Astrocyte (in vitro differentiated cells and primary cell): ENCODE results near the gene AKT3. TPM values are rescaled to one million over a fixed set of nuclear protein-coding genes. Genes with fewer than 3 reads are reported as not detected.
"Not testable (repeated sequence)": the region's sequence is repeated elsewhere in the genome, so short reads cannot be mapped to it uniquely, and the experiment has no call there.

Experiments used
- DNase-seq: peaks from one replicate; pipeline ENCODE4 v3.0.0-alpha.2; 2010; ENCODE audit warnings: low read depth
- FAIRE-seq: peaks from 2 replicates; lab custom pipeline; 2011; peaks lifted over from hg19 to GRCh38; lab: Jason Lieb, UNC
- H2AFZ ChIP-seq: 2 replicates; pipeline ENCODE4 v1.6.0; 2012; ENCODE audit warnings: low read depth, low read length, inconsistent platforms
- H3K27ac ChIP-seq: 2 replicates; pipeline ENCODE4 v1.5.1; 2011; ENCODE audit warnings: low read depth, low read length, inconsistent platforms
- H3K27me3 ChIP-seq: 2 replicates; pipeline ENCODE4 v1.6.0; 2011; ENCODE audit warnings: low read length, inconsistent platforms; ENCODE audit not compliant: insufficient read depth
- H3K36me3 ChIP-seq: 2 replicates; pipeline ENCODE4 v1.5.1; 2011; ENCODE audit warnings: low read length, inconsistent platforms; ENCODE audit not compliant: insufficient read depth
- H3K4me1 ChIP-seq: 2 replicates; pipeline ENCODE4 v1.5.1; 2011; ENCODE audit warnings: low read length, inconsistent platforms; ENCODE audit not compliant: insufficient read depth
- H3K4me2 ChIP-seq: 2 replicates; pipeline ENCODE4 v1.6.0; 2012; ENCODE audit warnings: low read length, inconsistent platforms
- H3K4me3 ChIP-seq: 2 replicates; pipeline ENCODE4 v1.5.1; 2011; ENCODE audit warnings: low read depth, mild to moderate bottlenecking, low read length, inconsistent platforms; ENCODE audit not compliant: insufficient read depth
- H3K79me2 ChIP-seq: 2 replicates; pipeline ENCODE4 v1.6.0; 2012; ENCODE audit warnings: mild to moderate bottlenecking, low read length, inconsistent platforms; ENCODE audit not compliant: insufficient read depth
- H3K9ac ChIP-seq: 2 replicates; pipeline ENCODE4 v1.6.0; 2012; ENCODE audit warnings: mild to moderate bottlenecking, low read length, inconsistent platforms
- H3K9me3 ChIP-seq: 2 replicates; pipeline ENCODE4 v1.5.1; 2012; ENCODE audit warnings: low read depth, mild to moderate bottlenecking, low read length, inconsistent platforms; ENCODE audit not compliant: insufficient read depth
- H4K20me1 ChIP-seq: 2 replicates; pipeline ENCODE4 v1.6.0; 2012; ENCODE audit warnings: low read length, inconsistent platforms; ENCODE audit not compliant: insufficient read depth
- H3K27ac Mint-ChIP-seq: one replicate; pipeline ENCODE4 v1.8.0; 2021; ENCODE audit warnings: mild to moderate bottlenecking, mixed read lengths; ENCODE audit not compliant: unreplicated experiment
- H3K27me3 Mint-ChIP-seq: one replicate; pipeline ENCODE4 v1.8.0; 2021; ENCODE audit warnings: low read depth, mixed read lengths; ENCODE audit not compliant: unreplicated experiment
- H3K36me3 Mint-ChIP-seq: one replicate; pipeline ENCODE4 v1.8.0; 2021; ENCODE audit warnings: low read depth, mixed read lengths; ENCODE audit not compliant: unreplicated experiment
- H3K4me1 Mint-ChIP-seq: one replicate; pipeline ENCODE4 v1.8.0; 2021; ENCODE audit warnings: low read depth, mixed read lengths; ENCODE audit not compliant: unreplicated experiment
- H3K4me3 Mint-ChIP-seq: one replicate; pipeline ENCODE4 v1.8.0; 2021; ENCODE audit warnings: mild to moderate bottlenecking, moderate library complexity, mixed read lengths; ENCODE audit not compliant: unreplicated experiment
- H3K9me3 Mint-ChIP-seq: one replicate; pipeline ENCODE4 v1.8.0; 2021; ENCODE audit warnings: mild to moderate bottlenecking, mixed read lengths; ENCODE audit not compliant: unreplicated experiment
- EZH2 ChIP-seq: IDR thresholded peaks from 2 replicates; pipeline ENCODE4 v1.6.1; 2012; ENCODE audit warnings: mild to moderate bottlenecking, low read length, inconsistent platforms; ENCODE audit not compliant: insufficient read depth
- total RNA-seq: library from RNA; stranded (reverse); gene quantifications from 2 replicates; pipeline ENCODE4 v1.2.1, GENCODE V29; 2021
- TF ChIP-seq, protein P1 (sequence below): IDR thresholded peaks from 2 replicates; pipeline ENCODE4 v1.5.1; 2011; ENCODE audit warnings: low read depth, mild to moderate bottlenecking, inconsistent platforms, low read length, moderate library complexity; ENCODE audit not compliant: insufficient read depth

AKT3 gene
- total RNA-seq, 1 donor from 2014 or later = 64.5 TPM

- Histone ChIP-seq H3K36me3 (no peaks in the 10 kb centered on the region), H3K4me2 (no peak overlapping the region), H2AFZ (no peak overlapping the region), H3K4me1 (no peaks in the 10 kb centered on the region), H3K27me3 (no peaks in the 10 kb centered on the region), H3K79me2 (peaks cover 27% of the 10 kb centered on the region), H3K27ac (no peak overlapping the region), H4K20me1 (no peaks in the 10 kb centered on the region), H3K9ac (no peak overlapping the region), H3K4me3 (no peak overlapping the region), H3K9me3 (peaks cover 2% of the 10 kb centered on the region)
- Mint-ChIP-seq H3K36me3 (peaks cover 17% of the 10 kb centered on the region), H3K27ac (no peak overlapping the region), H3K4me1 (no peaks in the 10 kb centered on the region), H3K4me3 (no peak overlapping the region), H3K27me3 (no peaks in the 10 kb centered on the region), H3K9me3 (peaks cover 6% of the 10 kb centered on the region)
- FAIRE-seq (no peak), DNase-seq (no peak)
- TF ChIP-seq EZH2 = no peak
- TF ChIP-seq, protein P1, sequence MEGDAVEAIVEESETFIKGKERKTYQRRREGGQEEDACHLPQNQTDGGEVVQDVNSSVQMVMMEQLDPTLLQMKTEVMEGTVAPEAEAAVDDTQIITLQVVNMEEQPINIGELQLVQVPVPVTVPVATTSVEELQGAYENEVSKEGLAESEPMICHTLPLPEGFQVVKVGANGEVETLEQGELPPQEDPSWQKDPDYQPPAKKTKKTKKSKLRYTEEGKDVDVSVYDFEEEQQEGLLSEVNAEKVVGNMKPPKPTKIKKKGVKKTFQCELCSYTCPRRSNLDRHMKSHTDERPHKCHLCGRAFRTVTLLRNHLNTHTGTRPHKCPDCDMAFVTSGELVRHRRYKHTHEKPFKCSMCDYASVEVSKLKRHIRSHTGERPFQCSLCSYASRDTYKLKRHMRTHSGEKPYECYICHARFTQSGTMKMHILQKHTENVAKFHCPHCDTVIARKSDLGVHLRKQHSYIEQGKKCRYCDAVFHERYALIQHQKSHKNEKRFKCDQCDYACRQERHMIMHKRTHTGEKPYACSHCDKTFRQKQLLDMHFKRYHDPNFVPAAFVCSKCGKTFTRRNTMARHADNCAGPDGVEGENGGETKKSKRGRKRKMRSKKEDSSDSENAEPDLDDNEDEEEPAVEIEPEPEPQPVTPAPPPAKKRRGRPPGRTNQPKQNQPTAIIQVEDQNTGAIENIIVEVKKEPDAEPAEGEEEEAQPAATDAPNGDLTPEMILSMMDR = no peak
Measured at GRCh38 chr1:243814718-243815117, 35.3 kb downstream of the AKT3 start.

GRCh38 chr1:243807346-243807745, 42.7 kb downstream of the AKT3 start:
- H3K4me3 ChIP-seq, H3K4me1 Mint-ChIP-seq, H3K9me3 ChIP-seq, H3K36me3 ChIP-seq, FAIRE-seq, H3K4me1 ChIP-seq, H3K27me3 Mint-ChIP-seq, H3K9ac ChIP-seq, H2AFZ ChIP-seq, H3K27ac Mint-ChIP-seq, H3K27me3 ChIP-seq, H3K27ac ChIP-seq, H3K4me3 Mint-ChIP-seq, H3K4me2 ChIP-seq, H4K20me1 ChIP-seq, DNase-seq: not testable (repeated sequence)
- Mint-ChIP-seq H3K9me3 (peaks cover 16% of the 10 kb centered on the region), H3K36me3 (peaks cover 23% of the 10 kb centered on the region)
- H3K79me2 ChIP-seq = peaks cover 35% of the 10 kb centered on the region

GRCh38 chr1:243806310-243806709, 43.7 kb downstream of the AKT3 start:
- Histone ChIP-seq H3K4me2 (no peak overlapping the region), H3K27me3 (no peaks in the 10 kb centered on the region), H4K20me1 (peaks cover 4% of the 10 kb centered on the region), H2AFZ (no peak overlapping the region), H3K9me3 (no peaks in the 10 kb centered on the region), H3K4me1 (peaks cover 7% of the 10 kb centered on the region), H3K4me3 (no peak overlapping the region), H3K9ac (no peak overlapping the region), H3K36me3 (no peaks in the 10 kb centered on the region), H3K27ac (no peak overlapping the region), H3K79me2 (peaks cover 44% of the 10 kb centered on the region)
- FAIRE-seq = no peak
- Mint-ChIP-seq H3K27ac (no peak overlapping the region), H3K9me3 (peaks cover 16% of the 10 kb centered on the region), H3K4me3 (no peak overlapping the region), H3K27me3 (no peaks in the 10 kb centered on the region), H3K4me1 (peaks cover 9% of the 10 kb centered on the region), H3K36me3 (peaks cover 20% of the 10 kb centered on the region)
- TF ChIP-seq EZH2 = no peak
- TF ChIP-seq, protein P1 = no peak
- no peak for DNase-seq
